B cell (primary cell): Measurements from ENCODE around the gene DENND1A. TPM values are rescaled to one million over a fixed set of nuclear protein-coding genes. Genes with fewer than 3 reads are reported as not detected.

Experiments
- ATAC-seq: fragments of 200-7000 bp; cut with Tn5 transposase; one replicate; pipeline ENCODE4 v1.10.0; 2021; ENCODE audit warnings: low read depth, mild to moderate bottlenecking, moderate number of reproducible peaks, moderate library complexity
- CTCF ChIA-PET: fragments of 350-600 bp; sonication (Branson Sonifier 250); formaldehyde crosslinking; loops from one replicate; lab custom pipeline; 2021; ENCODE audit warnings: antibody characterized with exemption, inconsistent platforms; lab: Charles Lee
- POLR2A ChIA-PET: fragments of 350-600 bp; sonication (Branson Sonifier 250); formaldehyde crosslinking; loops from one replicate; lab custom pipeline; 2021; ENCODE audit warnings: antibody characterized with exemption; lab: Charles Lee
- DNase-seq: peaks from one replicate; pipeline ENCODE4 v3.0.0; 2013
- H2AFZ ChIP-seq: 2 replicates; pipeline ENCODE4 v1.6.1; 2012; ENCODE audit warnings: mild to moderate bottlenecking, low read depth, low read length; ENCODE audit not compliant: insufficient read depth, poor library complexity, severe bottlenecking
- H3K27ac ChIP-seq, 2 donors: 1 replicate in 1 of 2; 2 replicates in 1 of 2; pipeline ENCODE4 v1.5.1; 2012 to 2013; ENCODE audit warnings: low read length in 2 of 2, mild to moderate bottlenecking in 2 of 2, moderate library complexity in 1 of 2
- H3K27me3 ChIP-seq, 4 experiments: fragments of 200-600 bp in 1 of 4; sonication (generic) in 1 of 4; replicated peaks in 1 of 4; 1 replicate in 2 of 4; 2 replicates in 2 of 4; pipeline versions ENCODE4 v1.6.1 to v1.7.0; 2013 to 2016; ENCODE audit warnings: low read length in 3 of 4, mild to moderate bottlenecking in 2 of 4, mixed read lengths in 1 of 4, moderate library complexity in 1 of 4; ENCODE audit not compliant: insufficient read depth in 4 of 4, control insufficient read depth in 3 of 4; ENCODE audit errors: control extremely low read depth in 1 of 4
- H3K36me3 ChIP-seq, 2 experiments: replicated peaks in 1 of 2; 1 replicate in 1 of 2; 2 replicates in 1 of 2; pipeline versions ENCODE4 v1.6.1 to v1.7.1; 2013; ENCODE audit warnings: low read length in 1 of 2; ENCODE audit not compliant: insufficient read depth in 2 of 2, control insufficient read depth in 1 of 2; ENCODE audit errors: control extremely low read depth in 1 of 2, extremely low read depth in 1 of 2
- H3K4me1 ChIP-seq, 2 donors: fragments of 200-600 bp in 1 of 2; sonication (generic) in 1 of 2; 1 replicate in 1 of 2; 2 replicates in 1 of 2; pipeline versions ENCODE4 v1.5.1 to v1.6.1; 2013 to 2017; ENCODE audit warnings: low read length in 2 of 2; ENCODE audit not compliant: control insufficient read depth in 2 of 2, insufficient read depth in 2 of 2
- H3K4me2 ChIP-seq: replicated peaks from 2 replicates; pipeline ENCODE3; 2012; ENCODE audit warnings: mild to moderate bottlenecking, low read depth, low read length; ENCODE audit not compliant: poor library complexity, severe bottlenecking
- H3K4me3 ChIP-seq, 5 experiments: fragments of 200-600 bp in 1 of 5; sonication (generic) in 1 of 5; 1 replicate in 3 of 5; 2 replicates in 2 of 5; pipeline versions ENCODE4 v1.5.1 to v1.7.0; 2011 to 2016; ENCODE audit warnings: low read length in 4 of 5, mild to moderate bottlenecking in 4 of 5, low read depth in 2 of 5, control low read depth in 1 of 5, moderate library complexity in 1 of 5; ENCODE audit not compliant: insufficient read depth in 1 of 5; ENCODE audit errors: control extremely low read depth in 1 of 5, extremely low read depth in 1 of 5
- H3K79me2 ChIP-seq: fragments of 200-600 bp; sonication (generic); one replicate; pipeline ENCODE4 v1.6.0; 2016; ENCODE audit warnings: low read length; ENCODE audit not compliant: control insufficient read depth, insufficient read depth
- H3K9ac ChIP-seq: fragments of 200-600 bp; sonication (generic); 2 replicates; pipeline ENCODE4 v1.6.1; 2017; ENCODE audit warnings: mild to moderate bottlenecking, low read length, moderate library complexity
- H3K9me3 ChIP-seq, 3 donors: one replicate each; pipeline versions ENCODE4 v1.6.1 to v1.7.1; 2013; ENCODE audit warnings: low read length in 2 of 3; ENCODE audit not compliant: control insufficient read depth in 2 of 3, insufficient read depth in 1 of 3; ENCODE audit errors: control extremely low read depth in 1 of 3
- H4K20me1 ChIP-seq: 2 replicates; pipeline ENCODE4 v1.6.0; 2012; ENCODE audit warnings: mild to moderate bottlenecking, low read length; ENCODE audit not compliant: insufficient read depth, control insufficient read depth, poor library complexity, severe bottlenecking
- H3K27ac Mint-ChIP-seq: one replicate; pipeline ENCODE4 v1.8.0; 2021; ENCODE audit warnings: mixed read lengths
- H3K27me3 Mint-ChIP-seq: one replicate; pipeline ENCODE4 v1.8.0; 2021; ENCODE audit warnings: mixed read lengths
- H3K4me1 Mint-ChIP-seq: one replicate; pipeline ENCODE4 v1.8.0; 2021; ENCODE audit warnings: mixed read lengths
- H3K4me3 Mint-ChIP-seq: one replicate; pipeline ENCODE4 v1.8.0; 2021; ENCODE audit warnings: mixed read lengths
- H3K9me3 Mint-ChIP-seq: one replicate; pipeline ENCODE4 v1.8.0; 2022; ENCODE audit warnings: mixed read lengths; ENCODE audit not compliant: insufficient read depth
- EZH2 ChIP-seq: IDR thresholded peaks from 2 replicates; pipeline ENCODE4 v1.6.1; 2012; ENCODE audit warnings: borderline replicate concordance, low read depth, mild to moderate bottlenecking, moderate library complexity, low read length; ENCODE audit not compliant: insufficient read depth, poor library complexity, severe bottlenecking
- WGBS: methylation state at CpG from one replicate; pipeline ENCODE4 v1.1.5; 2013; ENCODE audit warnings: missing lambda C conversion rate; ENCODE audit not compliant: insufficient coverage; 5-methylcytosine and 5-hydroxymethylcytosine counted together
- intact Hi-C: fragments of 100-400 bp; cut with micrococcal nuclease; formaldehyde crosslinking; loops from one replicate; pipeline ENCODE4 v1.10.0; 2022
- polyA plus RNA-seq: library from polyadenylated mRNA; depleted of rRNA; stranded (reverse); fragments of >200 nt; gene quantifications from 2 replicates; pipeline ENCODE4 v1.2.3, GENCODE V29; 2012
- total RNA-seq, 2 donors: library from RNA; stranded (reverse); fragments of 120-200 nt in 1 of 2; gene quantifications; 1 replicate in 1 of 2; 2 replicates in 1 of 2; pipeline versions ENCODE4 v1.2.3 to v1.2.4, GENCODE V29; 2013 to 2022
- TF ChIP-seq, protein P1 (sequence below): fragments of 200-600 bp; IDR thresholded peaks from one replicate; pipeline ENCODE4 v1.8.0; 2022; ENCODE audit warnings: antibody characterized with exemption, mild to moderate bottlenecking

Gene DENND1A
- total and polyA plus RNA-seq, 2 donors (not counting 1 experiment from before 2014, with no cell fraction given): 10.8 to 26.0 TPM

DNA sequence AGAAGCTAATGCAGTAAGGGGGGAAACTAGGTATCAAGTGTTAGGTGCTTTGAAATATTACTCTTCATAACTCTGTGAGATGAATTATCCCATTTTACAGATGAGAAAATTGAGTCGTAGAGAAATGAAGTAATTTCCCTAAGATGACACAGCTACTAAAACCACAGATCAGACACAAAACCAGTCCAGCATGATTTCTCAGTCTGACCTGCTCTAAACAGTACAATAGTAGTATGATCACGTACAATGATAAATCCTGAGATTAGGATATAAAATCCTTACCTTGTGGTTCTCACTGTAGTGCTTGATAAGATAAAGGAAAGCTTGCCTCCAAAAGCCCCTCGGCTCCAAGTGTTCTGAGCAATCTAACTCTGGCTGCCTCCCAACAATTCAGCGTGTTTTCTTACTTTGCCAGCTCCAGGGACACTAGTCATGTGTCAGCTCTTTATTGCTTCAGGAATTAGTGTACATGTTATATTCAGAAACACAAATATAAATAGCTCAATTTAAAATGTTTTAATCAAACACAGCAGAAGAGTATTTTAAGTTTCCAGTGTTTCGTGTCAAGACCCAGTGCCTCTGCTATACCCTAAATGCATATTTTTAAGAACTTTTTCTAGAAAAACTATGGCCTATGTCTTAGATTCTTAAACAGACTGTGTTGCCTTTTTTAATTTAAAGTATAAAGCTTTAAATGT lies 243.6 kb downstream of the DENND1A start:
- Histone ChIP-seq H3K9ac (no peak overlapping the region), H4K20me1 (peaks cover 6% of the 10 kb centered on the region), H3K79me2 (no peaks in the 10 kb centered on the region), H3K4me2 (no peak overlapping the region), H3K4me3 (no peak overlapping the region), H3K4me1 (peaks cover 24 to 25% of the 10 kb centered on the region in 2 donors), H3K36me3 (no peaks in the 10 kb centered on the region), H2AFZ (no peak overlapping the region), H3K27me3 (no peaks in the 10 kb centered on the region), H3K9me3 (peaks cover 0 to 1% (median 0%) of the 10 kb centered on the region in 3 donors), H3K27ac (no peak overlapping the region)
- Mint-ChIP-seq H3K9me3 (no peaks in the 10 kb centered on the region), H3K4me3 (no peak overlapping the region), H3K27ac (no peak overlapping the region), H3K4me1 (peaks cover 34% of the 10 kb centered on the region), H3K27me3 (no peaks in the 10 kb centered on the region)
- no peak for ATAC-seq
- ChIA-PET POLR2A (no interaction called here), CTCF (interaction anchor here (1.7 kb wide), 1 partner anchor 11 kb away, joined by 8 read pairs; no protein-coding TSS in a partner anchor)
- no peak for DNase-seq
- no peak for TF ChIP-seq EZH2
- TF ChIP-seq, protein P1, sequence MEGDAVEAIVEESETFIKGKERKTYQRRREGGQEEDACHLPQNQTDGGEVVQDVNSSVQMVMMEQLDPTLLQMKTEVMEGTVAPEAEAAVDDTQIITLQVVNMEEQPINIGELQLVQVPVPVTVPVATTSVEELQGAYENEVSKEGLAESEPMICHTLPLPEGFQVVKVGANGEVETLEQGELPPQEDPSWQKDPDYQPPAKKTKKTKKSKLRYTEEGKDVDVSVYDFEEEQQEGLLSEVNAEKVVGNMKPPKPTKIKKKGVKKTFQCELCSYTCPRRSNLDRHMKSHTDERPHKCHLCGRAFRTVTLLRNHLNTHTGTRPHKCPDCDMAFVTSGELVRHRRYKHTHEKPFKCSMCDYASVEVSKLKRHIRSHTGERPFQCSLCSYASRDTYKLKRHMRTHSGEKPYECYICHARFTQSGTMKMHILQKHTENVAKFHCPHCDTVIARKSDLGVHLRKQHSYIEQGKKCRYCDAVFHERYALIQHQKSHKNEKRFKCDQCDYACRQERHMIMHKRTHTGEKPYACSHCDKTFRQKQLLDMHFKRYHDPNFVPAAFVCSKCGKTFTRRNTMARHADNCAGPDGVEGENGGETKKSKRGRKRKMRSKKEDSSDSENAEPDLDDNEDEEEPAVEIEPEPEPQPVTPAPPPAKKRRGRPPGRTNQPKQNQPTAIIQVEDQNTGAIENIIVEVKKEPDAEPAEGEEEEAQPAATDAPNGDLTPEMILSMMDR: no peak
- intact Hi-C loops: no loop called here
- WGBS: no CpG with 5 or more reads among the region's 5 CpGs

GRCh38 chr9:123685489-123686083 lies 244.3 kb downstream of the DENND1A start:
- H3K27ac ChIP-seq: peak overlapping the region in 1 of 2 donors; percentile 44
- H3K36me3 ChIP-seq: no peaks in the 10 kb centered on the region
- no peak overlapping the region for H3K4me2 ChIP-seq
- H3K4me1 ChIP-seq: peaks cover 24 to 25% of the 10 kb centered on the region in 2 donors
- no peaks in the 10 kb centered on the region for H3K9me3 Mint-ChIP-seq
- peaks cover 6% of the 10 kb centered on the region for H4K20me1 ChIP-seq
- peaks cover 0 to 6% (median 0%) of the 10 kb centered on the region in 3 donors for H3K9me3 ChIP-seq
- ChIA-PET POLR2A (no interaction called here), CTCF (no interaction called here)
- H3K9ac ChIP-seq: no peak overlapping the region
- no peaks in the 10 kb centered on the region for H3K27me3 ChIP-seq
- no peak for TF ChIP-seq EZH2
- TF ChIP-seq, protein P1: no peak
- H3K27me3 Mint-ChIP-seq: no peaks in the 10 kb centered on the region
- peaks cover 36% of the 10 kb centered on the region for H3K4me1 Mint-ChIP-seq
- no CpG with 5 or more reads among the region's 2 CpGs for WGBS
- intact Hi-C loops: no loop called here
- H2AFZ ChIP-seq: no peak overlapping the region
- no peaks in the 10 kb centered on the region for H3K79me2 ChIP-seq
- no peak overlapping the region for H3K4me3 Mint-ChIP-seq
- H3K4me3 ChIP-seq: no peak overlapping the region
- no peak overlapping the region for H3K27ac Mint-ChIP-seq
- ATAC-seq (no peak), DNase-seq (no peak)
